Endothelial cell of coronary artery (primary cell): ENCODE results near the gene PRR9. TPM values are rescaled to one million over a fixed set of nuclear protein-coding genes. Genes with fewer than 3 reads are reported as not detected.

Experiments used
- total RNA-seq: library from RNA; depleted of rRNA; stranded (reverse); fragments of >200 nt; gene quantifications from 2 replicates; pipeline ENCODE4 v1.2.3, GENCODE V29; 2014

PRR9 gene
- not detected in 2 replicates for total RNA-seq

GRCh38 chr1:153217212-153217611, at the start of gene PRR9:
PRR9 (plus strand) TSS chr1:153217584; CDS start chr1:153218145, 561 bp downstream.

GRCh38 chr1:153203130-153203529, 14.3 kb upstream of the PRR9 start, which contains the start of gene LELP1:
LELP1 (plus strand) TSS chr1:153203430; CDS start chr1:153204708, 1,278 bp downstream.

GRCh38 chr1:153259387-153259786, 42.0 kb downstream of the PRR9 start, which contains the start of gene LORICRIN:
LORICRIN (plus strand) TSS chr1:153259687; CDS start chr1:153260950, 1,263 bp downstream.

Other genes starting within 250 kb of the PRR9 start
- gene SPRR4, start 246.9 kb upstream of the PRR9 start, total RNA-seq = not detected in 2 replicates
- gene SPRR1A, start 233.5 kb upstream of the PRR9 start, total RNA-seq = not detected in 2 replicates
- gene SPRR3, start 215.8 kb upstream of the PRR9 start, total RNA-seq = not detected in 2 replicates
- not detected in 2 replicates for gene SPRR1B, start 186.4 kb upstream of the PRR9 start, total RNA-seq
- gene SPRR2D, start 176.5 kb upstream of the PRR9 start, total RNA-seq = not detected in 2 replicates
- gene SPRR2A, start 160.1 kb upstream of the PRR9 start, total RNA-seq = not detected in 2 replicates
- not detected in 2 replicates for gene SPRR2B, start 146.0 kb upstream of the PRR9 start, total RNA-seq
- not detected in 2 replicates for gene SPRR2E, start 123.1 kb upstream of the PRR9 start, total RNA-seq
- gene SPRR2F, start 104.1 kb upstream of the PRR9 start, total RNA-seq = not detected in 2 replicates
- not detected in 2 replicates for gene SPRR2G, start 66.7 kb upstream of the PRR9 start, total RNA-seq
- not detected in 2 replicates for gene LELP1, start 14.2 kb upstream of the PRR9 start, total RNA-seq
- not detected in 2 replicates for gene LORICRIN, start 42.1 kb downstream of the PRR9 start, total RNA-seq
- not detected in 2 replicates for gene PGLYRP3, start 95.4 kb downstream of the PRR9 start, total RNA-seq
- gene PGLYRP4, start 131.3 kb downstream of the PRR9 start, total RNA-seq = not detected in 2 replicates
- gene S100A9, start 140.3 kb downstream of the PRR9 start, total RNA-seq = 0.18 and 0.19 TPM in 2 replicates
- not detected in 2 replicates for gene S100A12, start 158.0 kb downstream of the PRR9 start, total RNA-seq
- gene S100A8, start 173.5 kb downstream of the PRR9 start, total RNA-seq = not detected in 2 replicates
- gene S100A7A, start 198.9 kb downstream of the PRR9 start, total RNA-seq = not detected in 2 replicates
- not detected in 2 replicates for gene S100A7, start 243.1 kb downstream of the PRR9 start, total RNA-seq